Measurements from ENCODE around the gene FGD2. TPM values are rescaled to one million over a fixed set of nuclear protein-coding genes. Genes with fewer than 3 reads are reported as not detected.

FGD2 gene
- total RNA-seq, 2 donors from 2014 or later, result not detected

DNA sequence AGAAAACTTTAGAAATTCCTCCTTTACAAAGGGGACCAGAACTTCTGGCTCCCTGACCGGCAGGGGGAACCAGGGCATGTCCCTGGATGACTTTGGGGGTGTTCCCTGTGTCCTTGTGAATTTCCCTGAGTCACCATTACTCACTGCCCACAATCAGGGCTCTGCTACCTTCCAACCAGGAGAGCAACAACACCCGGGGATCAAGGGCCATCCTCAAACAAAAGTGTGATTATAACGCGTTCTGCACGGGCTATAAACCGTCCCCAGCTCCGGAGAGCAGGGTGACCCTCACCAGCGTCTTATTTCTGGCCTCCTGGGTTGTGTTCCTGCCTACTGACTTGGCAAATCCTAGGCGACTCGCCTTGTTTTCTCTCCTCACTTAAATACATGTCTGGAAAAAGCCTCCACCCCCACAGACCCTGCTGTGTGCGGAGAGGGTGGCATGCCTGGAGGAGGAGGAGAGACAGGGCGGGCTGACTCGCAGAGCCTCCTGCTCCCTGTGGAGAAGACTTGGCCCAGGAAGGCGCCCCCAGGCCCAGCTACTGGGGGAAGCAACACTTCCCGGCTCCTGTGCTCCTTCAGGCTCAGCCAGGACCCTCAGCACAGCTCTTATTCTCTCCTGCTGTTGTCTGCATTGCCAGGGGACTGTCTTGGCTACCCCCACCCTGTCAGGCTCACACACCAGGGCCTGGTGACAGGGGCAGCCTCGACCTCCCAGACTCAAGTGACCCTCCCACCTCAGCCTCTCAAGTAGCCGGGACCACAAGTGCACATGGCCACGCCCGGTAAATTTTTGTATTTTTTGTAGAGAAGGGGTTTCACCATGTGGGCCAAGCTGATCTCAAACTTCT, 54.1 kb downstream of the FGD2 start:
- H3K27ac ChIP-seq (ENCODE audit: low read depth, low read length), result peak overlapping the region; percentile 90
- no peaks in the 10 kb centered on the region for H3K36me3 ChIP-seq (ENCODE audit: control insufficient read depth, insufficient read depth, low read length)
- no peaks in the 10 kb centered on the region for H3K36me3 Mint-ChIP-seq (ENCODE audit: low read depth)
- H3K4me3 Mint-ChIP-seq, result peak overlapping the region; percentile 41
- no peak overlapping the region for H3K4me3 ChIP-seq (ENCODE audit: low read length)
- DNase-seq, result peak; percentile 94
- H3K9me3 Mint-ChIP-seq, result no peaks in the 10 kb centered on the region
- TF ChIP-seq, protein P1, sequence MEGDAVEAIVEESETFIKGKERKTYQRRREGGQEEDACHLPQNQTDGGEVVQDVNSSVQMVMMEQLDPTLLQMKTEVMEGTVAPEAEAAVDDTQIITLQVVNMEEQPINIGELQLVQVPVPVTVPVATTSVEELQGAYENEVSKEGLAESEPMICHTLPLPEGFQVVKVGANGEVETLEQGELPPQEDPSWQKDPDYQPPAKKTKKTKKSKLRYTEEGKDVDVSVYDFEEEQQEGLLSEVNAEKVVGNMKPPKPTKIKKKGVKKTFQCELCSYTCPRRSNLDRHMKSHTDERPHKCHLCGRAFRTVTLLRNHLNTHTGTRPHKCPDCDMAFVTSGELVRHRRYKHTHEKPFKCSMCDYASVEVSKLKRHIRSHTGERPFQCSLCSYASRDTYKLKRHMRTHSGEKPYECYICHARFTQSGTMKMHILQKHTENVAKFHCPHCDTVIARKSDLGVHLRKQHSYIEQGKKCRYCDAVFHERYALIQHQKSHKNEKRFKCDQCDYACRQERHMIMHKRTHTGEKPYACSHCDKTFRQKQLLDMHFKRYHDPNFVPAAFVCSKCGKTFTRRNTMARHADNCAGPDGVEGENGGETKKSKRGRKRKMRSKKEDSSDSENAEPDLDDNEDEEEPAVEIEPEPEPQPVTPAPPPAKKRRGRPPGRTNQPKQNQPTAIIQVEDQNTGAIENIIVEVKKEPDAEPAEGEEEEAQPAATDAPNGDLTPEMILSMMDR (conservative IDR thresholded peaks at IDR 0.05), result peak; percentile 84
- H3K4me1 ChIP-seq (ENCODE audit: control insufficient read depth, insufficient read depth, low read length), result peaks cover 15% of the 10 kb centered on the region
- no peaks in the 10 kb centered on the region for H3K27me3 ChIP-seq (ENCODE audit: control insufficient read depth, insufficient read depth, low read length, poor library complexity, severe bottlenecking)
- H3K27me3 Mint-ChIP-seq (ENCODE audit: insufficient read depth), result no peaks in the 10 kb centered on the region
- peak overlapping the region; percentile 55 for H3K9ac ChIP-seq (ENCODE audit: extremely low read depth, low read length, poor library complexity, severe bottlenecking)
- H3K4me1 Mint-ChIP-seq, result peaks cover 19% of the 10 kb centered on the region
- H3K27ac Mint-ChIP-seq, result peak overlapping the region; percentile 98
- WGBS, 2 experiments (ENCODE audit: insufficient coverage in 1 of 2, insufficient read length in 1 of 2), result 17 to 20% methylated on average over 9 to 19 of the region's 19 CpGs
- H3K9me3 ChIP-seq (ENCODE audit: control insufficient read depth, low read length), result no peaks in the 10 kb centered on the region

DNA sequence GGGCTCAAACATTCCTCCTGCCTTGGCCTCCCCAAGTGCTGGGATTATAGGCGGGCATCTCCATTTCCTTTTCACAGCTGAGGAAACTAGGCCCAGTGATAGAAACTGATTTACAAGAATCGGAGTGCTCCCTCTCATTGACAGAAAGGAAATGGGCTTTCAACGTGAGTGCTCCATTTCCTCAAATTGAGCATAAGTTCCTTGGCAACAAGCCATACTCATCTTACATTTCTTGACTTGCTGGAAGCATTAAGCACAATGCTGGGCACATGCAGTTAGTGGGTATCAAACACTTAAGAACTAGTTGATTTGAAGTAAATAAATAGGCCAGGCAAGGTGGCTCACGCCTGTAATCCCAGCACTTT, 54.7 kb downstream of the FGD2 start:
- 87 to 91% methylated on average over 3 to 4 of the region's 4 CpGs for WGBS, 2 experiments (ENCODE audit: insufficient coverage in 1 of 2, insufficient read length in 1 of 2)

GRCh38 chr6:37061157-37061804, 55.8 kb downstream of the FGD2 start:
- TF ChIP-seq, protein P1 (conservative IDR thresholded peaks at IDR 0.05), result no peak
- no peak overlapping the region for H3K27ac ChIP-seq (ENCODE audit: low read depth, low read length)
- WGBS, 2 experiments (ENCODE audit: insufficient coverage in 1 of 2, insufficient read length in 1 of 2), result 83 to 92% methylated on average over 6 to 11 of the region's 11 CpGs
- H3K9me3 Mint-ChIP-seq, result no peaks in the 10 kb centered on the region
- no peaks in the 10 kb centered on the region for H3K36me3 ChIP-seq (ENCODE audit: control insufficient read depth, insufficient read depth, low read length)
- no peak overlapping the region for H3K4me3 Mint-ChIP-seq
- H3K4me1 Mint-ChIP-seq, result peaks cover 15% of the 10 kb centered on the region
- peak overlapping the region; percentile 24 for H3K27ac Mint-ChIP-seq
- H3K27me3 Mint-ChIP-seq (ENCODE audit: insufficient read depth), result no peaks in the 10 kb centered on the region
- H3K27me3 ChIP-seq (ENCODE audit: control insufficient read depth, insufficient read depth, low read length, poor library complexity, severe bottlenecking), result no peaks in the 10 kb centered on the region
- H3K9me3 ChIP-seq (ENCODE audit: control insufficient read depth, low read length), result no peaks in the 10 kb centered on the region
- H3K4me1 ChIP-seq (ENCODE audit: control insufficient read depth, insufficient read depth, low read length), result peaks cover 15% of the 10 kb centered on the region
- no peaks in the 10 kb centered on the region for H3K36me3 Mint-ChIP-seq (ENCODE audit: low read depth)
- no peak for DNase-seq
- H3K4me3 ChIP-seq (ENCODE audit: low read length), result no peak overlapping the region
- H3K9ac ChIP-seq (ENCODE audit: extremely low read depth, low read length, poor library complexity, severe bottlenecking), result no peak overlapping the region

More for the DNA sequence above, 54.7 kb downstream of the FGD2 start:
- H3K9me3 Mint-ChIP-seq, result no peaks in the 10 kb centered on the region
- no peak overlapping the region for H3K9ac ChIP-seq (ENCODE audit: extremely low read depth, low read length, poor library complexity, severe bottlenecking)
- peaks cover 15% of the 10 kb centered on the region for H3K4me1 ChIP-seq (ENCODE audit: control insufficient read depth, insufficient read depth, low read length)
- H3K36me3 Mint-ChIP-seq (ENCODE audit: low read depth), result no peaks in the 10 kb centered on the region
- H3K4me3 ChIP-seq (ENCODE audit: low read length), result no peak overlapping the region
- H3K4me3 Mint-ChIP-seq, result peak overlapping the region; percentile 41
- TF ChIP-seq, protein P1 (conservative IDR thresholded peaks at IDR 0.05), result no peak
- peak overlapping the region; percentile 90 for H3K27ac ChIP-seq (ENCODE audit: low read depth, low read length)
- H3K9me3 ChIP-seq (ENCODE audit: control insufficient read depth, low read length), result no peaks in the 10 kb centered on the region
- H3K36me3 ChIP-seq (ENCODE audit: control insufficient read depth, insufficient read depth, low read length), result no peaks in the 10 kb centered on the region
- H3K27me3 ChIP-seq (ENCODE audit: control insufficient read depth, insufficient read depth, low read length, poor library complexity, severe bottlenecking), result no peaks in the 10 kb centered on the region
- H3K27me3 Mint-ChIP-seq (ENCODE audit: insufficient read depth), result no peaks in the 10 kb centered on the region
- peaks cover 19% of the 10 kb centered on the region for H3K4me1 Mint-ChIP-seq
- H3K27ac Mint-ChIP-seq, result peak overlapping the region; percentile 98
- no peak for DNase-seq

Data from endodermal cell (in vitro differentiated cells).